NOMO-1 (cell line): ENCODE measurements around the gene ARHGEF28.
A peak's percentile ranks its signal among the peaks of the same experiment; 100 is the strongest.

Experiments
- DNase-seq, 2 experiments: peaks; one replicate each; lab custom pipeline; 2025; ENCODE audit not compliant: unreplicated experiment in 2 of 2; lab: John Stamatoyannopoulos, UW

The ARHGEF28 gene

GRCh38 chr5:73770172-73771025 lies 144.4 kb downstream of the ARHGEF28 start:
- no peak for DNase-seq

- no peak for DNase-seq
These were observed 148.9 kb downstream of the ARHGEF28 start for GRCh38 chr5:73774924-73775323.

GRCh38 chr5:73776405-73776804 lies 150.4 kb downstream of the ARHGEF28 start:
- no peak for DNase-seq

- DNase-seq = no peak
These were observed 151.2 kb downstream of the ARHGEF28 start for GRCh38 chr5:73777192-73777591.

GRCh38 chr5:73780302-73781080 lies 154.5 kb downstream of the ARHGEF28 start:
- no peak for DNase-seq

GRCh38 chr5:73781107-73781768 lies 155.2 kb downstream of the ARHGEF28 start:
- peak in 1 of 2 experiments; percentile 55 for DNase-seq

- peak; percentile 39 to 80 for DNase-seq
These were observed 157.8 kb downstream of the ARHGEF28 start for GRCh38 chr5:73783828-73784227.

- DNase-seq = no peak
These were observed 160.2 kb downstream of the ARHGEF28 start for GRCh38 chr5:73786043-73786831.

GRCh38 chr5:73789851-73790281 lies 163.9 kb downstream of the ARHGEF28 start:
- no peak for DNase-seq

- no peak for DNase-seq
These were observed 165.4 kb downstream of the ARHGEF28 start for GRCh38 chr5:73791389-73791788.

GRCh38 chr5:73792687-73793320 lies 166.8 kb downstream of the ARHGEF28 start:
- peak; percentile 58 to 70 for DNase-seq

GRCh38 chr5:73793911-73794310 lies 167.9 kb downstream of the ARHGEF28 start:
- DNase-seq = no peak

GRCh38 chr5:73796164-73797131 lies 170.5 kb downstream of the ARHGEF28 start:
- DNase-seq = peak; percentile 41 to 70

- DNase-seq = no peak
These were observed 171.1 kb downstream of the ARHGEF28 start for GRCh38 chr5:73797132-73797510.

- DNase-seq = no peak
These were observed 173.5 kb downstream of the ARHGEF28 start for GRCh38 chr5:73799401-73799972.

- no peak for DNase-seq
These were observed 175.7 kb downstream of the ARHGEF28 start for GRCh38 chr5:73801686-73802085.

- no peak for DNase-seq
These were observed 179.5 kb downstream of the ARHGEF28 start for GRCh38 chr5:73805449-73805848.

GRCh38 chr5:73808911-73809310 lies 182.9 kb downstream of the ARHGEF28 start:
- no peak for DNase-seq

- DNase-seq = no peak
These were observed 184.4 kb downstream of the ARHGEF28 start for GRCh38 chr5:73810429-73810828.
